WTC11 (cell line): ENCODE data around the gene CDK5R2.

Experiments
- CREM ChIP-seq: sonication (generic); formaldehyde crosslinking; IDR thresholded peaks from 2 replicates; pipeline ENCODE4 v1.8.1; 2022; ENCODE audit warnings: mild to moderate bottlenecking, missing genetic modification reagents, moderate library complexity
- NFATC4 ChIP-seq: fragments of 250-450 bp; sonication (Bioruptor Pico); IDR thresholded peaks from 2 replicates; pipeline ENCODE4 v1.9.0; 2021; ENCODE audit warnings: mild to moderate bottlenecking
- TF ChIP-seq, protein P1 (sequence below): fragments of 200-600 bp; IDR thresholded peaks from 2 replicates; pipeline ENCODE4 v1.8.0; 2022; ENCODE audit warnings: antibody characterized with exemption

DNA sequence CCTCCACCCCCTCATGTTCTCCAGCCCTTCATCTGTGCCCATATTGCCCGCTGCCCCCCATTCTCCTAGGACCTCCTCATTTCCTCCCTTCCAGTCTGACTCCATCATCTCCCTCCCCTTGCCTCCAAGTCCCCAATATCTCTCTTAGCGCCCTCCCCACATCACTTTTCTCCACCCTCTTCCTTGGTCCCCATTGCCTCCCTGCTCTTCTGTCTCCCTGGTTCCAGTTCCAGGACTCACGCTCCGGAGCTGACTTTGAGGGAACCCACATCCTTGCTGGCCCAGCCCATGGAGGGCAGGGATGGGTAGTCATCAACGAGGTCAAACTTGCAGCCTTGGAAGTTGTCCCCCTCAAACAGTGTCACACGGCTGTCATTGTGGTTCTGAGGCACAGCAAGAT, 31.1 kb downstream of the CDK5R2 start:
- TF ChIP-seq, protein P1, sequence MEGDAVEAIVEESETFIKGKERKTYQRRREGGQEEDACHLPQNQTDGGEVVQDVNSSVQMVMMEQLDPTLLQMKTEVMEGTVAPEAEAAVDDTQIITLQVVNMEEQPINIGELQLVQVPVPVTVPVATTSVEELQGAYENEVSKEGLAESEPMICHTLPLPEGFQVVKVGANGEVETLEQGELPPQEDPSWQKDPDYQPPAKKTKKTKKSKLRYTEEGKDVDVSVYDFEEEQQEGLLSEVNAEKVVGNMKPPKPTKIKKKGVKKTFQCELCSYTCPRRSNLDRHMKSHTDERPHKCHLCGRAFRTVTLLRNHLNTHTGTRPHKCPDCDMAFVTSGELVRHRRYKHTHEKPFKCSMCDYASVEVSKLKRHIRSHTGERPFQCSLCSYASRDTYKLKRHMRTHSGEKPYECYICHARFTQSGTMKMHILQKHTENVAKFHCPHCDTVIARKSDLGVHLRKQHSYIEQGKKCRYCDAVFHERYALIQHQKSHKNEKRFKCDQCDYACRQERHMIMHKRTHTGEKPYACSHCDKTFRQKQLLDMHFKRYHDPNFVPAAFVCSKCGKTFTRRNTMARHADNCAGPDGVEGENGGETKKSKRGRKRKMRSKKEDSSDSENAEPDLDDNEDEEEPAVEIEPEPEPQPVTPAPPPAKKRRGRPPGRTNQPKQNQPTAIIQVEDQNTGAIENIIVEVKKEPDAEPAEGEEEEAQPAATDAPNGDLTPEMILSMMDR, result no peak
- TF ChIP-seq NFATC4 (CRISPR knock-in tag) (no peak), CREM (CRISPR knock-in tag) (no peak)
